ENCODE results near the gene DNAJC4.

DNAJC4 gene

GRCh38 chr11:64278576-64279190 lies 48.3 kb downstream of the DNAJC4 start:
- DNase-seq (ENCODE audit: low spot score), result no peak

GRCh38 chr11:64281957-64282770 lies 51.8 kb downstream of the DNAJC4 start:
- DNase-seq (ENCODE audit: low spot score), result no peak

- no peak for DNase-seq (ENCODE audit: low spot score)
Observed at GRCh38 chr11:64283092-64283491, 52.7 kb downstream of the DNAJC4 start.
